ENCODE results near the gene ST3GAL4. TPM values are rescaled to one million over a fixed set of nuclear protein-coding genes. Genes with fewer than 3 reads are reported as not detected.

ST3GAL4 gene
- total RNA-seq, 1 experiment from 2014 or later = 17.3 TPM

DNA sequence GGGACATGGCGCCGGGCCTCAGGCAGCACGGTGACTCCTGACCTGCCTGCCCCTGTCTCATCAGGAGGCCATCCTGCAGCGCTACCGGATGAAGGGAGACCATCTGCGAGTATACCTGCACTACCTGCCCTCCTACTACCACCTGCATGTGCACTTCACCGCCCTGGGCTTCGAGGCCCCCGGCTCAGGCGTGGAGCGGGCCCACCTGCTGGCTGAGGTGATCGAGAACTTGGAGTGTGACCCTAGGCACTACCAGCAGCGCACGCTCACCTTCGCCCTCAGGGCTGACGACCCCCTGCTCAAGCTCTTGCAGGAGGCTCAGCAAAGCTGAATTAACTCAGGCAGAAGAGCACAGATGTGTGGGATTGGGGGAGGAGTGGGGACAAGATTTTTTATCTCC is 10.2 kb upstream of the ST3GAL4 start:
- Mint-ChIP-seq H3K4me3 (no peak overlapping the region), H3K27ac (no peak overlapping the region), H3K9me3 (no peaks in the 10 kb centered on the region), H3K27me3 (ENCODE audit: low read depth) (no peaks in the 10 kb centered on the region), H3K36me3 (peaks cover 19% of the 10 kb centered on the region), H3K4me1 (peaks cover 45% of the 10 kb centered on the region)
- ChIA-PET POLR2A (no interaction called here), CTCF (interaction anchor here (1.3 kb wide), 1 partner anchor 35 kb away, joined by 5 read pairs; no protein-coding TSS in a partner anchor)
- DNase-seq (ENCODE audit: low spot score) (no peak), ATAC-seq (no peak)
- TF ChIP-seq, protein P1, sequence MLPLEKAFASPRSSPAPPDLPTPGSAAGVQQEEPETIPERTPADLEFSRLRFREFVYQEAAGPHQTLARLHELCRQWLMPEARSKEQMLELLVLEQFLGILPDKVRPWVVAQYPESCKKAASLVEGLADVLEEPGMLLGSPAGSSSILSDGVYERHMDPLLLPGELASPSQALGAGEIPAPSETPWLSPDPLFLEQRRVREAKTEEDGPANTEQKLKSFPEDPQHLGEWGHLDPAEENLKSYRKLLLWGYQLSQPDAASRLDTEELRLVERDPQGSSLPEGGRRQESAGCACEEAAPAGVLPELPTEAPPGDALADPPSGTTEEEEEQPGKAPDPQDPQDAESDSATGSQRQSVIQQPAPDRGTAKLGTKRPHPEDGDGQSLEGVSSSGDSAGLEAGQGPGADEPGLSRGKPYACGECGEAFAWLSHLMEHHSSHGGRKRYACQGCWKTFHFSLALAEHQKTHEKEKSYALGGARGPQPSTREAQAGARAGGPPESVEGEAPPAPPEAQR (CRISPR knock-in tag; IDR thresholded peaks at IDR 0.05) = no peak
- TF ChIP-seq TEAD4 (CRISPR knock-in tag; IDR thresholded peaks at IDR 0.05) (no peak), OVOL2 (CRISPR knock-in tag; IDR thresholded peaks at IDR 0.05; ENCODE audit: borderline replicate concordance) (no peak), NR2C2 (CRISPR knock-in tag; IDR thresholded peaks at IDR 0.05) (no peak), SMAD4 (CRISPR knock-in tag; IDR thresholded peaks at IDR 0.05) (no peak), ZNF423 (CRISPR knock-in tag; IDR thresholded peaks at IDR 0.05) (no peak), CREB1 (CRISPR knock-in tag; IDR thresholded peaks at IDR 0.05) (no peak), RORB (CRISPR knock-in tag; IDR thresholded peaks at IDR 0.05) (no peak)
- TF ChIP-seq, protein P2, sequence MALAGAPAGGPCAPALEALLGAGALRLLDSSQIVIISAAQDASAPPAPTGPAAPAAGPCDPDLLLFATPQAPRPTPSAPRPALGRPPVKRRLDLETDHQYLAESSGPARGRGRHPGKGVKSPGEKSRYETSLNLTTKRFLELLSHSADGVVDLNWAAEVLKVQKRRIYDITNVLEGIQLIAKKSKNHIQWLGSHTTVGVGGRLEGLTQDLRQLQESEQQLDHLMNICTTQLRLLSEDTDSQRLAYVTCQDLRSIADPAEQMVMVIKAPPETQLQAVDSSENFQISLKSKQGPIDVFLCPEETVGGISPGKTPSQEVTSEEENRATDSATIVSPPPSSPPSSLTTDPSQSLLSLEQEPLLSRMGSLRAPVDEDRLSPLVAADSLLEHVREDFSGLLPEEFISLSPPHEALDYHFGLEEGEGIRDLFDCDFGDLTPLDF (CRISPR knock-in tag; IDR thresholded peaks at IDR 0.05) = no peak

DNA sequence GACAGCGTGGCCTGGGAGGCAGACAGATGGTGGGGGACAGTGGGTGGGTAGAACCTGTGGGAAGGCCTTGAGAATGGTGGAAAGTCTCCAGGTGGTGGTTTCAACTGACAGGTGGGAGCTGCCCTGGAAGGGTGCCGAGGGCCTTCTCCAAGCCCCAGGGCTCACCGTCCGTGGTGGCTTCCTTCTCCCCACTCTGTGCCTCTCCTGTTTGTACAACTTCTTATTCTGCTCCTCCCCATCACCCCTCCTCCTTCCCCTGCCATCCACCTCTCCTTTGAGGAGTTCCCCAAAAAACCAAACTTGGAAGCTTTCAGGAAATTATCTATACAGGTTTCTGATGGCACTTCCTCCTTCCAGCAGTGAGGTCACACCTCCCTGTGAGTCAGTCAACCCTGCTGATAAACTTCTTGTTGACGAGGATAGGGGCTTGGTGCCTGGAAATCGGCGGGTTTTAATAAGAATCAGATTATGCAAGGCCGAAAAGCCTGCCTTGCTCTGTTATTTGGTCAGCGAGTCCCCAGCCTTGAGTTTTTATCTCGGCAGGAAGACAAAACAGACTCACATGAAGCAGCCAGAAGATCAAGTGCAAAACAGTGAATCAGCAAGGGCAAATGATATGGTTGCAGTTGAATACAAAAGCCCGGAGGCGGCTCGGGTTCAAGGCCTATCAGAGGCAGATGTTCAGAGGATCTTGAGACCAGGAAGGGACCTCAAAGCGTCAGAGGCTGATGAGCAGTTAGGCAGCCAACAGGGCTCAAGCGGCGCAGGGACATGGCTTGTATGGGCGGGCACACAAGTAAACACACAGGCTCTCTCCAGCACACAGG is 9.5 kb upstream of the ST3GAL4 start:
- peak overlapping the region; percentile 55 for H3K27ac Mint-ChIP-seq
- no peak for DNase-seq (ENCODE audit: low spot score)
- H3K27me3 Mint-ChIP-seq (ENCODE audit: low read depth) = no peaks in the 10 kb centered on the region
- ATAC-seq = peak; percentile 36; the same call in 1 of the 2 replicates
- peaks cover 22% of the 10 kb centered on the region for H3K36me3 Mint-ChIP-seq
- ChIA-PET CTCF (no interaction called here), POLR2A (interaction anchor here (0.7 to 0.8 kb wide), 2 partner anchors 9 to 11 kb away, joined by 3 read pairs; partner anchors contain the start of gene ST3GAL4)
- TF ChIP-seq ATF1 (CRISPR knock-in tag; IDR thresholded peaks at IDR 0.05) (no peak), TEAD4 (CRISPR knock-in tag; IDR thresholded peaks at IDR 0.05) (no peak), ZBTB21 (CRISPR knock-in tag; IDR thresholded peaks at IDR 0.05; ENCODE audit: borderline replicate concordance) (no peak), PRRX2 (CRISPR knock-in tag; IDR thresholded peaks at IDR 0.05) (no peak), SOX15 (CRISPR knock-in tag; IDR thresholded peaks at IDR 0.05) (no peak), IRF2 (CRISPR knock-in tag; IDR thresholded peaks at IDR 0.05; ENCODE audit: borderline replicate concordance, low read depth) (no peak), TCF7 (CRISPR knock-in tag; IDR thresholded peaks at IDR 0.05; ENCODE audit: low read depth) (no peak), SP1 (CRISPR knock-in tag; conservative IDR thresholded peaks at IDR 0.05) (no peak), ETV6 (CRISPR knock-in tag; IDR thresholded peaks at IDR 0.05) (no peak), NR3C1 (CRISPR knock-in tag; conservative IDR thresholded peaks at IDR 0.05; ENCODE audit: low read depth) (no peak), ZNF263 (CRISPR knock-in tag; IDR thresholded peaks at IDR 0.05; ENCODE audit: low read depth) (no peak)
- TF ChIP-seq, protein P3, sequence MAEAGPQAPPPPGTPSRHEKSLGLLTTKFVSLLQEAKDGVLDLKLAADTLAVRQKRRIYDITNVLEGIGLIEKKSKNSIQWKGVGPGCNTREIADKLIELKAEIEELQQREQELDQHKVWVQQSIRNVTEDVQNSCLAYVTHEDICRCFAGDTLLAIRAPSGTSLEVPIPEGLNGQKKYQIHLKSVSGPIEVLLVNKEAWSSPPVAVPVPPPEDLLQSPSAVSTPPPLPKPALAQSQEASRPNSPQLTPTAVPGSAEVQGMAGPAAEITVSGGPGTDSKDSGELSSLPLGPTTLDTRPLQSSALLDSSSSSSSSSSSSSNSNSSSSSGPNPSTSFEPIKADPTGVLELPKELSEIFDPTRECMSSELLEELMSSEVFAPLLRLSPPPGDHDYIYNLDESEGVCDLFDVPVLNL (CRISPR knock-in tag; IDR thresholded peaks at IDR 0.05; ENCODE audit: borderline replicate concordance, low read depth) = no peak
- TF ChIP-seq, protein P4, sequence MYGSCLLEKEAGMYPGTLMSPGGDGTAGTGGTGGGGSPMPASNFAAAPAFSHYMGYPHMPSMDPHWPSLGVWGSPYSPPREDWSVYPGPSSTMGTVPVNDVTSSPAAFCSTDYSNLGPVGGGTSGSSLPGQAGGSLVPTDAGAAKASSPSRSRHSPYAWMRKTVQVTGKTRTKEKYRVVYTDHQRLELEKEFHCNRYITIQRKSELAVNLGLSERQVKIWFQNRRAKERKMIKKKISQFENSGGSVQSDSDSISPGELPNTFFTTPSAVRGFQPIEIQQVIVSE (CRISPR knock-in tag; IDR thresholded peaks at IDR 0.05; ENCODE audit: borderline replicate concordance) = no peak
- TF ChIP-seq, protein P5, sequence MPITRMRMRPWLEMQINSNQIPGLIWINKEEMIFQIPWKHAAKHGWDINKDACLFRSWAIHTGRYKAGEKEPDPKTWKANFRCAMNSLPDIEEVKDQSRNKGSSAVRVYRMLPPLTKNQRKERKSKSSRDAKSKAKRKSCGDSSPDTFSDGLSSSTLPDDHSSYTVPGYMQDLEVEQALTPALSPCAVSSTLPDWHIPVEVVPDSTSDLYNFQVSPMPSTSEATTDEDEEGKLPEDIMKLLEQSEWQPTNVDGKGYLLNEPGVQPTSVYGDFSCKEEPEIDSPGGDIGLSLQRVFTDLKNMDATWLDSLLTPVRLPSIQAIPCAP (CRISPR knock-in tag; IDR thresholded peaks at IDR 0.05) = no peak
- peaks cover 45% of the 10 kb centered on the region for H3K4me1 Mint-ChIP-seq
- H3K4me3 Mint-ChIP-seq = no peak overlapping the region
- H3K9me3 Mint-ChIP-seq = no peaks in the 10 kb centered on the region
